HepG2 (cell line): ENCODE measurements around the gene ARHGEF7. TPM values are rescaled to one million over a fixed set of nuclear protein-coding genes. Genes with fewer than 3 reads are reported as not detected.

Experiments used
- ATF6 ChIP-seq: sonication (generic); formaldehyde crosslinking; conservative IDR thresholded peaks from 2 replicates; pipeline ENCODE4 v1.4.0; 2020; ENCODE audit warnings: missing genetic modification reagents
- FOSL1 ChIP-seq: sonication (generic); formaldehyde crosslinking; IDR thresholded peaks from 2 replicates; pipeline ENCODE4 v1.9.0; 2021; ENCODE audit warnings: missing genetic modification reagents, borderline replicate concordance
- FOSL2 ChIP-seq: sonication (generic); formaldehyde crosslinking; IDR thresholded peaks from 2 replicates; pipeline ENCODE4 v1.4.0; 2020; ENCODE audit warnings: missing genetic modification reagents
- FOXO1 ChIP-seq: sonication (generic); formaldehyde crosslinking; IDR thresholded peaks from 2 replicates; pipeline ENCODE4 v1.4.0; 2020; ENCODE audit warnings: missing genetic modification reagents
- MAFF ChIP-seq: IDR thresholded peaks from 2 replicates; pipeline ENCODE4 v1.6.1; 2011; ENCODE audit warnings: low read depth, low read length, improper control_type of control experiment
- MLXIP ChIP-seq: sonication (generic); formaldehyde crosslinking; IDR thresholded peaks from 2 replicates; pipeline ENCODE4 v1.9.0; 2021; ENCODE audit warnings: missing genetic modification reagents, borderline replicate concordance
- NCOA5 ChIP-seq: sonication (generic); formaldehyde crosslinking; IDR thresholded peaks from 2 replicates; pipeline ENCODE4 v1.4.0; 2020; ENCODE audit warnings: missing genetic modification reagents
- SKI ChIP-seq: fragments of 450-650 bp; IDR thresholded peaks from one replicate; pipeline ENCODE4 v1.6.1; 2018; ENCODE audit warnings: mild to moderate bottlenecking; ENCODE audit not compliant: partially characterized antibody
- SNAPC4 ChIP-seq: sonication (generic); formaldehyde crosslinking; IDR thresholded peaks from 2 replicates; pipeline ENCODE4 v1.4.0; 2020; ENCODE audit warnings: mild to moderate bottlenecking, missing genetic modification reagents
- SP2 ChIP-seq: sonication (generic); formaldehyde crosslinking; IDR thresholded peaks from 2 replicates; pipeline ENCODE4 v1.5.1; 2020; ENCODE audit warnings: mild to moderate bottlenecking, missing genetic modification reagents
- SUZ12 ChIP-seq: fragments of 150-350 bp; IDR thresholded peaks from 2 replicates; pipeline ENCODE4 v1.6.1; 2014; ENCODE audit warnings: low read depth, low read length
- ZFY ChIP-seq: sonication (generic); formaldehyde crosslinking; IDR thresholded peaks from 2 replicates; pipeline ENCODE4 v1.4.0; 2020; ENCODE audit warnings: missing genetic modification reagents
- ZNF484 ChIP-seq: sonication (generic); formaldehyde crosslinking; IDR thresholded peaks from 2 replicates; pipeline ENCODE4 v1.5.1; 2020; ENCODE audit warnings: mild to moderate bottlenecking, low read depth, missing genetic modification reagents, borderline replicate concordance
- ZNF710 ChIP-seq: sonication (generic); formaldehyde crosslinking; IDR thresholded peaks from 2 replicates; pipeline ENCODE4 v1.5.0; 2020; ENCODE audit warnings: mild to moderate bottlenecking, missing genetic modification reagents, borderline replicate concordance
- ZNF737 ChIP-seq: sonication (generic); formaldehyde crosslinking; IDR thresholded peaks from 2 replicates; pipeline ENCODE4 v1.5.0; 2020; ENCODE audit warnings: missing genetic modification reagents, mild to moderate bottlenecking, borderline replicate concordance
- ZNF773 ChIP-seq: sonication (generic); formaldehyde crosslinking; IDR thresholded peaks from 2 replicates; pipeline ENCODE4 v1.4.0; 2020; ENCODE audit warnings: missing genetic modification reagents, borderline replicate concordance
- ZNF83 ChIP-seq: sonication (generic); formaldehyde crosslinking; IDR thresholded peaks from 2 replicates; pipeline ENCODE4 v1.4.0; 2020; ENCODE audit warnings: missing genetic modification reagents, mild to moderate bottlenecking, borderline replicate concordance
- polyA plus RNA-seq, 8 experiments: library from polyadenylated mRNA; depleted of rRNA in 3 of 8; stranded (reverse) in 7 of 8; unstranded in 1 of 8; fragments of >200 nt; fragmentation: Illumina TruSeq in 4 of 8; extraction: Trizol in 4 of 8; gene quantifications; 2 replicates each; pipeline versions ENCODE4 v1.2.1 to v1.2.3, GENCODE V29; 2011 to 2016; ENCODE audit warnings: low read depth in 4 of 8, missing spikeins in 1 of 8, mixed read lengths in 1 of 8; ENCODE audit not compliant: insufficient read depth in 1 of 8
- total RNA-seq, 5 experiments: library from RNA; depleted of rRNA; stranded (reverse); fragments of >200 nt; fragmentation: Illumina TruSeq; extraction: Trizol; gene quantifications; 2 replicates each; pipeline ENCODE4 v1.2.3, GENCODE V29; 2016; ENCODE audit warnings: low read depth in 1 of 5

ARHGEF7 gene
- total and polyA plus RNA-seq, 2 of the 13 experiments (the other 11 are each of a cell fraction or from before 2014, with no cell fraction given), result 15.7 to 22.3 TPM

GRCh38 chr13:111153279-111153976, 38.3 kb downstream of the ARHGEF7 start (continued):
- no peak for TF ChIP-seq MLXIP (CRISPR knock-in tag)
- no peak for TF ChIP-seq MAFF
- no peak for TF ChIP-seq ATF6
- no peak for TF ChIP-seq ZNF484 (CRISPR knock-in tag)
- TF ChIP-seq SKI, result peak; percentile 67
- no peak for TF ChIP-seq ZNF737
- TF ChIP-seq FOSL1 (CRISPR knock-in tag), result no peak
- no peak for TF ChIP-seq ZNF83
- TF ChIP-seq FOXO1, result peak; percentile 9; the same call in 1 of the 2 replicates
- TF ChIP-seq NCOA5 (CRISPR knock-in tag), result no peak
- peak; percentile 5; the same call in 1 of the 2 replicates for TF ChIP-seq ZNF773
- TF ChIP-seq SUZ12, result no peak
- no peak for TF ChIP-seq ZNF710 (CRISPR knock-in tag)
- no peak for TF ChIP-seq FOSL2 (CRISPR knock-in tag)
- no peak for TF ChIP-seq SNAPC4 (CRISPR knock-in tag)
- TF ChIP-seq SP2 (CRISPR knock-in tag), result peak; percentile 67
- peak; percentile 99 for TF ChIP-seq ZFY (CRISPR knock-in tag)
- TF ChIP-seq, all 625 proteins: peak for 300
